Omental fat pad (tissue), 4 donors: ENCODE data around the gene ATP6V1F. TPM values are rescaled to one million over a fixed set of nuclear protein-coding genes. Genes with fewer than 3 reads are reported as not detected.

Experiments
- ATAC-seq: fragments of 150-250 bp; one replicate; pipeline ENCODE4 v1.9.1; 2016; ENCODE audit warnings: mild to moderate bottlenecking, moderate library complexity; ENCODE audit not compliant: low FRiP score
- DNase-seq: peaks from one replicate; pipeline ENCODE4 v3.0.0-alpha.2; 2019; ENCODE audit warnings: low spot score
- CTCF ChIP-seq, 3 donors: fragments of 450-650 bp; IDR thresholded peaks; one replicate each; pipeline ENCODE4 v1.5.1; 2016 to 2017; ENCODE audit warnings: antibody characterized with exemption in 3 of 3, mild to moderate bottlenecking in 3 of 3, moderate library complexity in 2 of 3
- total RNA-seq, 4 donors: library from RNA; depleted of rRNA; stranded (reverse); fragments of >200 nt; gene quantifications; one replicate each; pipeline ENCODE4 v1.1.0, GENCODE V29; 2016

ATP6V1F gene
- total RNA-seq, 4 donors from 2014 or later, result 86.7 to 186 (median 133) TPM

- no peak for TF ChIP-seq CTCF (IDR thresholded peaks at IDR 0.05)
- DNase-seq, result no peak
- ATAC-seq, result no peak
These were observed 35.8 kb upstream of the ATP6V1F start for GRCh38 chr7:128826916-128827247.

GRCh38 chr7:128827248-128827958 lies 35.3 kb upstream of the ATP6V1F start:
- TF ChIP-seq CTCF (IDR thresholded peaks at IDR 0.05), result no peak
- no peak for DNase-seq
- ATAC-seq, result no peak

GRCh38 chr7:128827971-128828711 lies 34.5 kb upstream of the ATP6V1F start:
- no peak for TF ChIP-seq CTCF (IDR thresholded peaks at IDR 0.05)
- ATAC-seq (no peak), DNase-seq (no peak)

GRCh38 chr7:128829391-128830166 lies 33.1 kb upstream of the ATP6V1F start:
- peak; percentile 30 for ATAC-seq
- no peak for TF ChIP-seq CTCF (IDR thresholded peaks at IDR 0.05)
- DNase-seq, result no peak

- ATAC-seq (peak; percentile 25), DNase-seq (no peak)
- no peak for TF ChIP-seq CTCF (IDR thresholded peaks at IDR 0.05)
These were observed 32.2 kb upstream of the ATP6V1F start, which contains the start of gene FLNC for GRCh38 chr7:128830231-128831177. FLNC (plus strand) TSS chr7:128830406; CDS start chr7:128830638, 232 bp downstream.
